Measurements from ENCODE around the gene ADGRG3.

DNA sequence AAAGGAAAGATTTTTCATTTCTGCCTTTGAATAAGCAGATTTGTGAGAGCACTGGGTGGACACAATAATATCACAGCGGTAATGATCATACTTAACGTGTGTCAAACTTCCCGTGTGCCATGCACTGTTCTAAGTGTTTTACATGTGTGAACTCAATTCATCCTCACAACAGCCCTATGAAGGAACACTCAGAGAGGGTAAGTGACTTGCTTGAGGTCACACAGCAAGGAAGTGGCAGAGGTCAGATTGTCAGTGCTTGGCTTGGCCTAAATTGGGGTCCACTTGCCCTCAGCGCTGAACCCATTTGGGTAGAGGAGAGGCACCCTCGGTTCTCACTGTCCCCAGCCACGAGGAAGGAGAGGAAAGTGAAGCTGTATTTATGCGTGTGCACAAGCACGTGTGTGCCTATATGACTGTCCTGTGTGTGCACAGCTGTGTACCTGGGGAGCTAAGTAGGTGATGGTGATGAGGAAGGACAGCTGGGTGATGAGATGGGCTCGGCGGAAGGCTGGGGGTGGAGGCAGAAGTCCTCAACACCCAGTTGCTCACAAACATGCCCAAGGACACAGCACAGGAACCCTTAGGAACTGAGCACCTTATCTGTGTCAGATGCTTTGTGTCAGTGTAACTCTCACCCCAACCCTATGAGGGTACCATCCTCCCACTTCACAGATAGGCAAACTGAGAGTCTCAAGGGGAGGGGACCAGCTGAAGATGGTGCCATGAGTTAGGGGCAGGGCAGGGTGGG lies 9.8 kb upstream of the ADGRG3 start:
- TF ChIP-seq CTCF (IDR thresholded peaks at IDR 0.05; ENCODE audit: borderline replicate concordance, extremely low read depth, low read length, poor library complexity, severe bottlenecking) (no peak), EZH2 (IDR thresholded peaks at IDR 0.05; ENCODE audit: borderline replicate concordance, low read depth, low read length, severe bottlenecking) (no peak)
